A673 (cell line): ENCODE data around the gene CEBPE.

Source experiments
- CTCF ChIP-seq: fragments of 300-800, 200-600 bp; sonication (generic); conservative IDR thresholded peaks from 2 replicates; pipeline ENCODE4 v1.5.1; 2017; ENCODE audit warnings: low read depth, mild to moderate bottlenecking, antibody characterized with exemption, low read length, moderate library complexity, mixed read lengths
- EZH2 ChIP-seq: fragments of 200-600 bp; sonication (generic); IDR thresholded peaks from 2 replicates; pipeline ENCODE4 v1.6.1; 2017; ENCODE audit warnings: borderline replicate concordance, low read depth, mild to moderate bottlenecking, mixed read lengths, antibody characterized with exemption, low read length; ENCODE audit not compliant: poor library complexity, severe bottlenecking

GRCh38 chr14:23078692-23079116 lies 40.4 kb downstream of the CEBPE start:
- TF ChIP-seq CTCF (no peak), EZH2 (no peak)
